Measurements from ENCODE around the gene IQCK. TPM values are rescaled to one million over a fixed set of nuclear protein-coding genes. Genes with fewer than 3 reads are reported as not detected.

The IQCK gene
- total RNA-seq, 1 donor from 2014 or later, result 1.3 TPM

GRCh38 chr16:19901164-19901563 lies 183.1 kb downstream of the IQCK start:
- TF ChIP-seq, protein P1, sequence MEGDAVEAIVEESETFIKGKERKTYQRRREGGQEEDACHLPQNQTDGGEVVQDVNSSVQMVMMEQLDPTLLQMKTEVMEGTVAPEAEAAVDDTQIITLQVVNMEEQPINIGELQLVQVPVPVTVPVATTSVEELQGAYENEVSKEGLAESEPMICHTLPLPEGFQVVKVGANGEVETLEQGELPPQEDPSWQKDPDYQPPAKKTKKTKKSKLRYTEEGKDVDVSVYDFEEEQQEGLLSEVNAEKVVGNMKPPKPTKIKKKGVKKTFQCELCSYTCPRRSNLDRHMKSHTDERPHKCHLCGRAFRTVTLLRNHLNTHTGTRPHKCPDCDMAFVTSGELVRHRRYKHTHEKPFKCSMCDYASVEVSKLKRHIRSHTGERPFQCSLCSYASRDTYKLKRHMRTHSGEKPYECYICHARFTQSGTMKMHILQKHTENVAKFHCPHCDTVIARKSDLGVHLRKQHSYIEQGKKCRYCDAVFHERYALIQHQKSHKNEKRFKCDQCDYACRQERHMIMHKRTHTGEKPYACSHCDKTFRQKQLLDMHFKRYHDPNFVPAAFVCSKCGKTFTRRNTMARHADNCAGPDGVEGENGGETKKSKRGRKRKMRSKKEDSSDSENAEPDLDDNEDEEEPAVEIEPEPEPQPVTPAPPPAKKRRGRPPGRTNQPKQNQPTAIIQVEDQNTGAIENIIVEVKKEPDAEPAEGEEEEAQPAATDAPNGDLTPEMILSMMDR (IDR thresholded peaks at IDR 0.05; ENCODE audit: insufficient read depth, low read length, severe bottlenecking), result no peak
- no peak overlapping the region for H3K4me3 ChIP-seq (ENCODE audit: low read depth, low read length)
- no peak for FAIRE-seq
- no peaks in the 10 kb centered on the region for H3K36me3 ChIP-seq (ENCODE audit: control insufficient read depth, insufficient read depth, low read length)
- no peak for DNase-seq (ENCODE audit: low read depth)
- no peaks in the 10 kb centered on the region for H3K27me3 ChIP-seq (ENCODE audit: control insufficient read depth, insufficient read depth, low read length)

- no peak for FAIRE-seq
- Histone ChIP-seq H3K36me3 (ENCODE audit: control insufficient read depth, insufficient read depth, low read length) (no peaks in the 10 kb centered on the region), H3K4me3 (ENCODE audit: low read depth, low read length) (no peak overlapping the region), H3K27me3 (ENCODE audit: control insufficient read depth, insufficient read depth, low read length) (no peaks in the 10 kb centered on the region)
- peak; percentile 48 for DNase-seq (ENCODE audit: low read depth)
- TF ChIP-seq, protein P1 (IDR thresholded peaks at IDR 0.05; ENCODE audit: insufficient read depth, low read length, severe bottlenecking), result peak; percentile 96
These were observed 189.3 kb downstream of the IQCK start for GRCh38 chr16:19907161-19907992.

Other genes starting within 250 kb of the IQCK start
- 111 and 124 TPM in 2 replicates for gene GDE1, start 196.2 kb upstream of the IQCK start, total RNA-seq
- 3.9 and 10.8 TPM in 2 replicates for gene CCP110, start 194.3 kb upstream of the IQCK start, total RNA-seq
- gene VPS35L, start 162.6 kb upstream of the IQCK start, total RNA-seq, result 6.8 and 14.7 TPM in 2 replicates
- gene KNOP1, start within 50 bp of the IQCK start, total RNA-seq, result 12.5 and 15.0 TPM in 2 replicates
- under 0.01 TPM in 2 replicates for gene GPRC5B, start 166.6 kb downstream of the IQCK start, total RNA-seq